GM21737 (cell line): Measurements from ENCODE around the gene RAB11FIP2.

Experiments used
- ATAC-seq: cut with Tn5 transposase; IDR thresholded peaks from one replicate; pipeline ENCODE4 v1.9.1; 2021; ENCODE audit warnings: mild to moderate bottlenecking, moderate library complexity; ENCODE audit not compliant: unreplicated experiment

The RAB11FIP2 gene

DNA sequence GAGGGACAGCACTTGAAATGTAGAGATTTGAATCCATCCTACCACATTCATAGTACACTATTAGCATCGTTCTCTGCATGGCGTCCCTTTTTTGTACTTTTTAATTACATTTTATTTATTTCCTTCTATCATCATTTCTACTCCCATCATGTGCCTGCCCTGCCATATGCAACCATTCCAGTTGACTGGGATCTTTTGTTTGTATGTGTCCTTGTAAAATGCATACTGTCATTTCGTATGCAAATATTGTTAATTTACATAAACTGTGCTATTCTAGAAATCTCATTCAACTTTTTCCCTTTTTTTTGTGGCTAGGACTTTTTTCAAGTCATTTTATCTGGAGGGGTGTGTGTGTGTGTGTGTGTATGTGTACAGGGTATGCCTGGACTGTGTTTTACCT lies 57.9 kb downstream of the RAB11FIP2 start:
- no peak for ATAC-seq

DNA sequence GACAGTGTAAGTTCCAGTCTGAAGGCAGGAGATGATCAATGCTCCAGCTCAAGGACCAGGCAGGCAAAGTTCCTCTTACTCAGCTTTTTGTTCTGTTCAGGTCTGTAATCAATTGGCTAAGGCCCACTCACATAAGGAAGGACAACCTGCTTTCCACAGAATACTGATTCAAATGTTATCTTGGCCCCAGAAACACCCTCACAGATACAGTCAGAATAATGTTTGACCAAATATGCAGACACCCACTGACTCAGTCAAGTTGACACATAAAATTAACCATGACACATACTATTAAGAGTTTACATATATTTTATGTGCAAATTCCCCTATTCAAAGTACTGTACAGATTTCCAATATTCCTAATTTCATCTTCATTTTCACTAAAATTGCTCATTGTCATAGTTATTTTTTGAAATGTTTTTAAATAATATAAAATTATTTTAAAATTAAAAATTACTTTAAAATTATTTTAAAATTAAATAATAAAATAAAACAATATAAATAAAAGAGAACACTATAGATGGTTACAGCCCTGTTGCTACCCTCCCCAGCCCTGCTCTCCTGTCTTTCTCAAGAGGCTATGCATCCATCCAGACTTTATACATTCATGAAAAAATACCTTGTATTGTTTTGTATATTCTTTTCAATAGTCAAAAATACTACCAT lies 59.4 kb downstream of the RAB11FIP2 start:
- ATAC-seq: no peak

DNA sequence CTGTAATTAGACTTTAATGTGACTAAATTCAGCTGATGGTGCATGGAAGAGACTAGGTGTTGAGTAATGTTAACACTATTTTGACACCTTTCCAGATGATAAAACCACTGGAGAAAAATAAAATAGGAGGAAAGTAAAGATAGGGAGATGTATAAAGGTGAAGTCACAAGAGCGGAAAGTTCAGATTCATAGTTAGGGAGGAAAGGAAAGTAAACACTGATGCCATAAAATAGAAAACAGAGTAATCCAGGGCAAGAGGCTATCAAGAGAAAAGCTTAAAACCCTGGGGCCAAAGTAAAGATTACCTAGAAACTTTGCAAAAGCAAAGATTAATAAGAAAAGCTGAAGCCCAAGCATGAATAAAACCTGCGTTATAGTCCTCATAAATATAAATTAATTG lies 62.8 kb downstream of the RAB11FIP2 start:
- no peak for ATAC-seq

DNA sequence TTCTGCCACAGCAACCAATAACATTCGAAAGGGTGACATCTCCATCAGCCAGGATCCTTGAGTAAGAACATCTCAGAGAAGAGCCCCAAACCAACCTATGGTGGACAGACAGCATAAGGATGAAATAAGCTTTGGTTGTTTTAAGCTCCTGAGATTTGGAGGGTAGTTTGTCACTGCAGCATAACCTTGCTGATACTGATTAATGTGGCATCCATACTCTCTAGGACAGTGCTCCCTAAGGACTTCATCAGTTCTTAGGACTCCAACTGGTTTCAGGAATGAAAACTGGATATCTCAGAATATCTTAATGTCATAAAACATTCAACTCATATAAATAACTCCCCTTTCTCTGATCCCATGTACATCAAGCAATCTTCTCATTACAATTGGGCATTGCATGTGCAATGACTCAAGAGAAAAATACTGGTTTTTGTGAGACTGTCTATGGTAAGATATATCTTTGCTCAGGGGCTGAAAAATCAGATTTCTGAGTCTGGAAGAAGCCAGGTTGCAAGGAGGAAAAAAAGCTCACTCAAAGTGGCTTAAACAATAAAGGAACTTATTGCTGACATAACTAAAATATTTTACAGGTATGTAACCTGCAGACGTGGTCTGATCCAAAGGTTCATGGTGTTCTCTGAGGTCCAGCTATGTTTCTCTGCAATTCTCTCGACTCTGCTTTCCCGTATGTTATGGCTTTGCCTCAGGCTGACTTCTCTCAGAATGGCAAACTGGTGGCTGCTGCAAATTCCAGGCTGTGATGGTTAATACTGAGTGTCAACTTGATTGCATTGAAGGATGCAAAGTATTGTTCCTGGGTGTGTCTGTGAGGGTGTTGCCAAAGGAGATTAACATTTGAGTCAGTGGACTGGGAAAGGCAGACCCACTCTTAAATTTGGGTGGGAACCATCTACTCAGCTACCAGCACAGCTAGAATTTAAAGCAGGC lies 65.7 kb downstream of the RAB11FIP2 start:
- no peak for ATAC-seq

DNA sequence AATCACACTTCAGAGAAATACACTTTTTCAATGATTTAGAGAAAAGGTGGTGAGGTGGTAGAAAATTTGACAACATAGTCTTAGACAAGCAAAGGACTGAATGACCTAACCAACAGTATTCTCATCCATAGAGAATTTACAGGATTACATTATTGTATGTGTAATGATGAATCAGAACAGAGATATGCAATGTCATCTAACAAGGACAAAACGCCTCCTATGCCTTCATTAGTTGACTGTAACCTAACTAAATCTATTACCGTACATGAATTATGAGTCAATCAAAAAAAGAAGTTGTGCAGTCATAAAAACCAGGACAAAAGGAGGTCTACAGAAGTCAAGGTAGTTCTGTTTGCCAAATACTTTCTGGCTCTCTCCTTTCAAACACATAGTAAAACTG lies 66.5 kb downstream of the RAB11FIP2 start:
- ATAC-seq: no peak

DNA sequence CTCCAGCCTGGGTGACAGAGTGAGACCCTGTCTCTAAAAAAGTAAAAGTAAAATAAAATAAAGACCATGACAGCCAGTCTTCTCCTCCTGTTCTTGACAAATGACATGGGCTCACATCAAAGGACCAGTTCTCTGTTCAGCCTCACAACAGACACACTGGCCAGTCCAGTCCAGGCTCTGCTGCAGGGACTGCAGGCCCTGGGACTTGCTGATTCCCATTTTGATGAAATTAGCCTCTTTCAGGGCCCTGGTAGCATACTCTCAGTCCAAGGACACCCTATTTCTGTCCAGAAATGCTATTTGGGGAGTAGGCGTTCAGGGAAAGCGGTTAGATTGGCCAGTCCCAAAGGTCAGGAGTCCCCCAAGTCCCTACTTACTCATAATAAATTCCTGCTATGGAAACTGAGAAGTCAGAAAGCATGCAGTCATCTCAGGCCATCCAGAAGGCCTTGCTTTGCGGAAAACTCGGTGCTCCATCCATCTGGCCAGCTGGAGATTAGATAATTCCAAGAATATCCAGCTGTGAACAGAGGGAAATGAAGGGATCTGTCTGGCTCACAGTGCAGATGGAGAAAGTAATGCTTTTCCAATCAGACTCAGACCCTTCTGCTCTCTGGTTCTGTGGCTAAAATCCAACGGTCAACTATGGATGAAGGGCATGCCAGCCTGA lies 74.4 kb downstream of the RAB11FIP2 start:
- no peak for ATAC-seq

GRCh38 chr10:117970962-117971361 lies 75.8 kb downstream of the RAB11FIP2 start:
- no peak for ATAC-seq

DNA sequence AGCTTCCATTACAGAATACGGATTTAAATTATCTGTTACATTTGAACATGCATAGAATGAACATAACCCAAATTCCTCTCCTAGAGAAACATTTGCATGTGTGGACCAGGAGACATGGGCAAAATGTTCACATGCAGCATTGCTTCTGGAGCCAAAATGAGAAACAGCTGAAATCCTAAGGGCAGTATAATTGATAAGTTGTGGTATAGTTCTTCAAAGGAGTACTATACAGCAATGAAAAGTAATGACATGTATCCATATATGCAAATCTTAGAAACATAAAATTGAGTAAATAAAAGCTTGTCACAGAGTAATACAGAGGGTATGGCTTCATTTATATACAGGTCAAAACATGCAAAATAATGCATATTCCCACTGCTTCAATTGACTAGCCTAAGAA lies 77.1 kb downstream of the RAB11FIP2 start:
- ATAC-seq: no peak

GRCh38 chr10:117968354-117969182 lies 78.2 kb downstream of the RAB11FIP2 start:
- ATAC-seq: no peak

- no peak for ATAC-seq
Observed at GRCh38 chr10:117967149-117967650, 79.5 kb downstream of the RAB11FIP2 start.

GRCh38 chr10:117965984-117966383 lies 80.8 kb downstream of the RAB11FIP2 start:
- ATAC-seq: no peak

- ATAC-seq: no peak
Observed at GRCh38 chr10:117964536-117964935, 82.2 kb downstream of the RAB11FIP2 start.

GRCh38 chr10:117960345-117960935 lies 86.3 kb downstream of the RAB11FIP2 start:
- no peak for ATAC-seq

GRCh38 chr10:117956972-117957371 lies 89.8 kb downstream of the RAB11FIP2 start:
- no peak for ATAC-seq

GRCh38 chr10:117955176-117955575 lies 91.6 kb downstream of the RAB11FIP2 start:
- ATAC-seq: no peak
